Ammon's horn (tissue), 1 donor: Measurements from ENCODE around the gene STARD3NL.
"Not testable (repeated sequence)": the region's sequence is repeated elsewhere in the genome, so short reads cannot be mapped to it uniquely, and the experiment has no call there.

Source experiments
- DNase-seq: peaks from one replicate; pipeline ENCODE4 v3.0.0-alpha.2; 2016; ENCODE audit warnings: low spot score

STARD3NL gene

DNA sequence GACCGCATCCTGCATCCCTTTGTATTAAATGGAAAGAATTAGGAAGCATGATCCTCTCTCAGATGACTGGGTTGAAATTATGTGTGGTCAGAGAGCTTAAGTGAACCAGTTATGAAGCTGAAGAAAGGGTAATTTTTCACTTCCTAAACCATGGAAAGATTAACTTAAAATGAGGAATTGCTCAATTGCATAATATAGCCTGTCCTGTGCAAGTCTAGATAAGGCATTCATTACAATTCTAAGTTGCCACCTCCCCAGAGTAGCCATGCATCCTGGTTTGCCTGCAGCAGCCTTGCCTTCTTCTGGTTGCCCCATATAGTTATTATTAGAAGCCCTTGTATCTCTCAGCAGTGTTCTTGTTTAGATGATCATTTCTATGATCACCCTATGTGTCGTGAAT lies 45.3 kb downstream of the STARD3NL start:
- DNase-seq: no peak

DNA sequence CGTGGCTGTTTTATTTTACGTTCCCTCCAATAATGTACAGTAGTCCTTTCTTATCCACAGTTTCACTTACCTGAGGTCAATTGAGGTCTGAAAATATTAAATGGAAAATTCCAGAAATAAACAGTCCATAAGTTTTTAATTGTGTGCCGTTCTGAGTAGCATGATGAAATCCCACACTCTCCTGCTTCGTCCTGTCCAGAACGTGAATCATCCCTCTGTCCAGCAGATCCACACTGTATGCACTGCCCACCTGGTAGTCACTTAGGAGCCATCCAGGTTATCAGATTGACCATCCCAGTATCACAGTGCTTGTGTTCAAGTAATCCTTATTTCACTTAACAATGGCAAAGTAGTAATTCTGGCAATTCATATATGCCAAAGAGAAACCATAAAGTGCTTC lies 46.3 kb downstream of the STARD3NL start:
- no peak for DNase-seq

DNA sequence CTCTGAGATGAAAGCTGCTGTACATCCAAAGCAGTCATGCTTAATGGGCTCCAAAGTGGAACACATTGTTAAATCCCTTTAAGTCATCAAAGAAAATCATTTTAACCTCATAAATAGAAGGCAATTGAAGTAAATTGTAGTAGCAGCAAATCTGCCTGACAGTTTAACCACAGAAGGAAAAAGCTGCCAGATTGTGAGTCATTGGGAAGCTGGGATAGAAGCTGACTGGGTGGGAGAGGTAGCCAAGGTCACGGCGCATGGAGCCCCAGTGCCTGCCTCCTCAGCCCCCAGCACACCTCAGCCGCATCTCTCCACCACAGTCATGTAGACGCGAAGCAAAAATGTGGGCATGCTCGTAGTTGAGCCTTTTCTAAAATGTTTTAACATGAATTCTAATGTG lies 51.3 kb downstream of the STARD3NL start:
- DNase-seq: no peak

DNA sequence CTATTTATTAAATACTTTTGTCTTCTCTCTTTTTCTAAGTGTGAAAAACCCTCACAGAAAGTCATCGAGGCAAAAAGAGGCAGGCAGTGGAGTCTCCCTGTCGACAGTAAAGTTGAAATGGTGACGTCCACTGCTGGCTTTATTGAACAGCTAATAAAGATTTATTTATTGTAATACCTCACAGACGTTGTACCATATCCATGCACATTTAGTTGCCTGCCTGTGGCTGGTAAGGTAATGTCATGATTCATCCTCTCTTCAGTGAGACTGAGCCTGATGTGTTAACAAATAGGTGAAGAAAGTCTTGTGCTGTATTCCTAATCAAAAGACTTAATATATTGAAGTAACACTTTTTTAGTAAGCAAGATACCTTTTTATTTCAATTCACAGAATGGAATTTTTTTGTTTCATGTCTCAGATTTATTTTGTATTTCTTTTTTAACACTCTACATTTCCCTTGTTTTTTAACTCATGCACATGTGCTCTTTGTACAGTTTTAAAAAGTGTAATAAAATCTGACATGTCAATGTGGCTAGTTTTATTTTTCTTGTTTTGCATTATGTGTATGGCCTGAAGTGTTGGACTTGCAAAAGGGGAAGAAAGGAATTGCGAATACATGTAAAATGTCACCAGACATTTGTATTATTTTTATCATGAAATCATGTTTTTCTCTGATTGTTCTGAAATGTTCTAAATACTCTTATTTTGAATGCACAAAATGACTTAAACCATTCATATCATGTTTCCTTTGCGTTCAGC lies 52.0 kb downstream of the STARD3NL start:
- no peak for DNase-seq

DNA sequence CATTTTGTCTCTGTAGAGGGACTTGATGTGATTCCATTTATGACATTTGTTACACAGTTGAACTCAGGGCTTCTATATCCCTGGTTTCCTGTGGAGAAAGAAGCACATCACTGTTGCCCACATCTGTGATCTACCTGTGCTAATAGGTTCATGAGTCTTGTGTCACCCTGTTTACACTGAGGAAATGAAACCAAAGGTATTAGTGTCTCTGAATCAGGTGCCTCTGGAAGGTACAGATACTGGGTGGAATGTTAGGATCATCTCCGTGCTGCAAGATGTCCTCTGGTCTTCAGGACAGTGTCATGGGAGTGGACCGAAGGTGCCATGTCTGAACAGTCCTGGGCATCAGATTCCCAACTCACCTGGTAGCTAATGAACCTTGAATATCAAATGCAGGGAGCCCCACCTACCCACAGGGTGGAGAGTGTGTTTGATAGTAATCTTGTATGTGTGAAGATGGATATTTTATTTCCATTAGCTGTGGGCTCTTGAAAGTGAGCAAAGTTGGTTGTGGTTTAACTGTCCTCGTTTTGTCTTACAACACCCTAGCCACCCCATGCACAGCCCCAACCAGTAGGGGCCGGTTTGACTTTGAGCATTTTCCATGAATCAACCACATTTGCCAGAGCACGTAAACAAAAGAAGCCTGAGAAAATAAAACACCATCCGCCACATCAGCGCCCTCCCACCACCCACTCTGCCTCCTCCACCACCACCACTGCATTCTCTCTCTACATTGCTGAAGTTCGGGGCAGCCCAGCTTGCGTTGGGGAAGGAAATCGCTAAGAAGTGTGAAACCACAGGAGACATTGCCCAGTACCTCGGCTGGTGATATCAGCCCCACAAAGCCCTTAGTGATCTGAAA lies 54.7 kb downstream of the STARD3NL start:
- DNase-seq: no peak

DNA sequence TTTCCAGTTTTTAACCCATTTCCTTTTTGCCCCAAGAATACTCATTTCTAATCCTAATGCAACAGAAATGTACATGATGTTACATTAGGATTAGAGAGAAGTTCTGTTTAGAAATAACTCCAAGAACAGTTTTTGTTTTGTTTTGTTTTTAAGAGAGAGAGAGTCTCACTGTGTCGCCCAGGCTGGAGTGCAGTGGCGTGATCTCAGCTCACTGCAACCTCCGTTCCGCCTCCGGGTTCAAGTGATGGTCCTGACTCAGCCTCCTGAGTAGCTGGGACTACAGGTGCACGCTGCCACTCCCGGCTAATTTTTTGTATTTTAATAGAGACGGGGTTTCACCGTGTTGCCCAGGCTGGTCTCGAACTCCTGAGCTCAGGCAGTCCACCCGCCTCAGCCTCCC lies 56.7 kb downstream of the STARD3NL start:
- not testable (repeated sequence) for DNase-seq

DNA sequence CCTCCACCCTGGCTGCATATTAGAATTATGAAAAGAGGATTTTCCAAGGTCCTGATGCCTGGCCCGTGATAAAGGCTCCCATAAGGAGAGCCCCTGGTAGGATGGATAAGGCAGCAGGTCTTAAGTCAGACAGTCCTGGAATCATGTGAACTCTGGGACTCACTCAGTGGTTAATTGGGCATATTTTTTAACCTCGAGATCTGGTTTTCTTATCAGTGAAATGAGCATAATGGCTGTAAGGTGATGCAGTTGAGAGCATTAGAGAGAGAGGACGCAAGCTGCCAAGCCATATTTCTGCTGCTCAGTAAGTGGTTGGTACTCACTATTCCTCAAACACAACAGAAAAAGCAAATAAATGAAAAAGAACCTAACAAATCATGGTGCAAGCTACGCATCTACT lies 57.6 kb downstream of the STARD3NL start:
- no peak for DNase-seq

DNA sequence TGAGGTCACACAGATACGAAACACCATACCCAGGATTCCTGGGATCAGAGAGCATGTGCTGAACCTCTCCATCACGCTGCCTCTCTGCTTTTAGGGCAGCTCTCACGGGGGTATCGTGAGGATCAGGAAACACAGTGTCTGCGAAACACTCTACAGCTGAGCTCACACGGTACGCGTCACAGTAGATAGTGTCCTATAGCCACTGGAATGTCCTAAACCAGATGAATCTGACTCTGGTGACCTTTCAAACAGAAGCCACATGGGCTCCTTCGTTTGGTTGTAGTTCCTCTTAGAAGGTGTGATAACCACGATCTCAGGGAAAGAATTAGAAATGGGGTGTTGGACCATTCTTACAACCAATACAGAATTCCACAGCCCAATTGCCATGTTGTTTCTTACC lies 61.1 kb downstream of the STARD3NL start:
- DNase-seq: not testable (repeated sequence)

DNA sequence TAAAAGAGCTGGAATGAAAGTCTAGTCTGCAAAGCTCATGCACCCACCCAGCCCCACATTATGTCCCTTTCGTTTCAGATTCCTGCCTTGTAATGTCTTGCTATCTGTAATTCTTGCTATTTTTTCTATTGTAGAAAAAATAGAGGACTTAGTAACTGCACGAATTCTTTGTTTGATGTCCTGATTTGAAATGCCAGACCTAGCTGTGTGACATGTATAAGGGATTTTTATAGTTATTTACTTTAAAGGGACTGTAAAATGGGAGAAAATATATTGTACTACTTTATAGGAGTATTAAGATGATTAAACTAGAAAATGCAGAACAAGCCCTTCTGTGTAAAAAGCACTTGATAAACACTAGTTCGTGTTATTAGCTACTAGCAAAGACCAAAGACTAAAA lies 63.0 kb downstream of the STARD3NL start:
- no peak for DNase-seq

DNA sequence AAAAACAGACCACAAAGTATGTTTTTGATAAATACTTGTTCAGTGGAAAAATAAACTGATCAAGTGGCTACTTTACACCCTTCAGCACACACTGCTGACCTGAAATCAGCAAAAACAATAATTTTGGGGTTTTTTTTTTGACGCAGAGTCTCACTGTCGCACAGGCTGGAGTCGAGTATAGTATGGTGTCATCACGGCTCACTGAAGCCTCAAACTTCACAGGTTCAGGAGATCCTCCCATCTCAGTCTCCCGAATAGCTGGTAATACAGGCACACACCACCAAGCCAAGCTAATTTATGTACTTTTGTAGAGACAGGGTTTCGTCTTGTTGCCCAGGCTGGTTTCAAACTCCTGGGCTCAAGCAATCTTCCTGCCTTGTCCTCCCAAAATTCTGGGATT lies 64.8 kb downstream of the STARD3NL start:
- DNase-seq: no peak

DNA sequence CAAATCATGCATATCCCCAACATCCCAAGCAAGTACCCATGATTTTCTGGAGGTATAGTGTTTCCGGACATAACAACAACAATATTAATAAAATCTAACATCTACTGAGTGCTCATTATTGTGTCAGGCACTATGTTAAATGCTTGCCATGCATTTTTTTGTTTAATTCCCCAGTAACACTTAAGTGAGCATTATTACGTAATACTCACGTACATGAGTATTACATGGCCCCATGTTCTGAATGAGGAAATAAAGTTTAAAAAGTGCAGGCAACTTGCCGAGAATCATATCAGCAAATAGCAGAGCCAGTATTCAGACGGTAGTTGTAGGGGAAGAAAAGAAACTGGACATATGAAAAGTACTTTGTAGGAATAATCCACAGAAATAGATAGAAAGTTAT lies 65.3 kb downstream of the STARD3NL start:
- not testable (repeated sequence) for DNase-seq

DNA sequence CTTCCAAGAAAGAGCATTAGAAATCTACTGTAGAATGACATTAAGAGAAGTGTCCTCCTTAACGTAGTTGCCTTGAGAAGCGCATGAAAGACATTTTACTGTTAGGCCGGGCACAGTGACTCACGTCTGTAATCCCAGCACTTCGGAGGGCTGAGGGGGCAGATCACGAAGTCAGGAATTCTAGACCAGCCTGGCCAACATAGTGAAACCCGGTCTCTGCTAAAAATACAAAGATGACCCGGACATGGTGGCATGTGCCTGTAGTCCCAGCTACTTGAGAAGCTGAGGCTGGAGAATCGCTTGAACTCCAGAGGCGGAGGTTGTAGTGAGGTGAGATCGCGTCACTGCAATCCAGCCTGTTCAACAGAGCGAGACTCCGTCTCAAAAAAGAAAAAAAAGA lies 66.5 kb downstream of the STARD3NL start:
- no peak for DNase-seq

DNA sequence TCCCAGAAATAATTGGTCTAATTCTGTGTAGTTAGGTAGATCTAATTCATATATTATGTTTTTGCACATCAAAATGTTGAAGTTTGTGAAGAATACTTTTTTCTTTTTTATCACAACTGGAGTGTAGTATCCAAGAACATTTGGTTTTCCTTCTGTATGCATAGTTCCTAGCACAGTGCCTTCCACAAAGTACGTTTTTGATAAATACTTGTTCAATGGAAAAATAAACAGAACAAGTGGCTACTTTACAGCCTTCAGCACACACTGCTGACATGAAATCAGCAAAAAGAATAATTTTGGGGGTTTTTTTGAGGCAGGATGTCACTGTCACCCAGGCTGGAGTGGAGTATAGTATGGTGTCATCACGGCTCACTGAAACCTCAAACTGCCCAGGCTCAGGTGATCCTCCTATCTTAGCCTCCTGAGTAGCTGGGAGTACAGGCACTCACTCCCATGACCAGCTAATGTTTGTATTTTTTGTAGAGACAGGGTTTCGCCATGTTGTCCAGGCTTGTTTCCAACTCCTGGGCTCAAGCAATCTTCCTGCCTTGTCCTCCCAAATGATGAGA lies 67.4 kb downstream of the STARD3NL start:
- no peak for DNase-seq

DNA sequence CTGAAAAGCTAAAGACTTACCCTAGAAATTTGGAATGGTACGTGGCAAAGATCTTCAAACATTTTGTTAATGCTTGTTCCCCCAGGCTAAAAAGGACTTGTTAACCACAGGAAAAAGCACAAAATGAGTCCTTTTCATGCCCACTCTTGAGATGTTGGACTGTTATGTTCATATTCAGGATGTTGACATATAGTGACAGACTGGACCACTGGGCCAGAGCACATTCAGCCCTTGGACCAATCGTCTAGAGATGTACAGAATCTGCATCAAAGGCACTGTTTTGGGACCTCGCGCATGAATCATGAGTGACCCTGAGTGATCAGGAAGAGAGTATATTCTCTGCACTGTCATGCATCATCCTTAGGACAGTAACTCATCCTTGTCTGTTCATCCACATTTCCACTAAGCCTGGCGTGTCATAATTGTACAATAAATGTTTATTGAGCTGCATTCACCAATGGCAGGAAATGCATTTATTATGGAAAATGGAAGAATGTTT lies 70.1 kb downstream of the STARD3NL start:
- no peak for DNase-seq

DNA sequence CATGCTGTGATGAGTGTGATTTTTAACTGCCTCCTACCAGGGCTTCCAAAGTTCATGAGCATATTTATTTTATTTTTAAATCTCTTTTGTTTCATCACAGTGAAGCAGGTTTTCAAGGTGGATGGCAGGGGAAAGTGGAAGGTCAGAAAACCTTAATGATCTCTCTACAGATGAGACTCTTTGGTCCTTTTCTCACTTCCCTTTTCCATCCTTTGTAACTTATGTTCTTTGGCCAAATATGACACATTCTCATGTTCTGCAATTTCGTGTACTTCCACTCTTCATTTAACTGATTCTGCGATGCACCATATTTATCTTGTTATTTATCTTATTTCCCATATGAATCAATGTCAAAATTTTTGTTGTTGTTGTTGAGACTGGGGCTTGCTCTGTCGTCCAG lies 71.8 kb downstream of the STARD3NL start:
- not testable (repeated sequence) for DNase-seq

DNA sequence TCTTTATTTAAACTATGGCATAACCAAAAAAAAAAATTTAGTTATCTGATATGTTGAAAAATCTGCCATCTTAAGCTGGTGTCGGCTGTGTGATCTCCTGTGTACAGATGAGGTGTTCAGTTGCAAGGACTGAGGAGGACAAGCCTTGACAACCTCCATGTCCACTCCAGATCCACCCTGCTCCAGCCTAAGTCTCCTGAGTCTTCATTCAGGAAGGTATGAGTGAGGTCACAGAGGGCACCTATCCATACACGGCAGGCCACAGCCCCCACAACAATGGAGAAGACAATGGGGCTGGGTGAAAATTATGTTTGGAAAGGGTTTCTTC lies 79.3 kb downstream of the STARD3NL start:
- DNase-seq: no peak

DNA sequence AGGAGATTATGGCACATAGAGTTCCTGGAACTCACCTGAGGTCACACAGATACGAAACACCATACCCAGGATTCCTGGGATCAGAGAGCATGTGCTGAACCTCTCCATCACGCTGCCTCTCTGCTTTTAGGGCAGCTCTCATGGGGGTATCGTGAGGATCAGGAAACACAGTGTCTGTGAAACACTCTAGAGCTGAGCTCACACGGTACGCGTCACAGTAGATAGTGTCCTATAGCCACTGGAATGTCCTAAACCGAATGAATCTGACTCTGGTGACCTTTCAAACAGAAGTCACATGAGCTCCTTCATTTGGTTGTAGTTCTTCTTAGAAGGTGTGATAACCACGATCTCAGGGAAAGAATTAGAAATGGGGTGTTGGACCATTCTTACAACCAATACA lies 81.1 kb downstream of the STARD3NL start:
- not testable (repeated sequence) for DNase-seq

DNA sequence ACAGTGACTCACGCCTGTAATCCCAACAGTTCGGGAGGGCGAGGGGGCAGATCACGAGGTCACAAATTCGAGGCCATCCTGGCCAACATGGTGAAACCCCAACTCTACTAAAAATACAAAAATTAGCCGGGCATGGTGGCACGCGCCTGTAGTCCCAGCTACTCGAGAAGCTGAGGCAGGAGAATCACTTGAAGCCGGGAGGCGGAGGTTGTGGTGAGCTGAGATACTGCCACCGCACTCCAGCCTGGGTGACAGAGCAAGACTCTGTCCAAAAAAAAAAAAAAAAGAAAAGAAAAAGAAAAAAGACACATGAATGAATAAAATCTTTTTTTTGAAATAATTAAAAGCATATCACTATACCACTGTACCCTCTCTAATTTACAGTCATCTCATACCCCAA lies 83.6 kb downstream of the STARD3NL start:
- not testable (repeated sequence) for DNase-seq

DNA sequence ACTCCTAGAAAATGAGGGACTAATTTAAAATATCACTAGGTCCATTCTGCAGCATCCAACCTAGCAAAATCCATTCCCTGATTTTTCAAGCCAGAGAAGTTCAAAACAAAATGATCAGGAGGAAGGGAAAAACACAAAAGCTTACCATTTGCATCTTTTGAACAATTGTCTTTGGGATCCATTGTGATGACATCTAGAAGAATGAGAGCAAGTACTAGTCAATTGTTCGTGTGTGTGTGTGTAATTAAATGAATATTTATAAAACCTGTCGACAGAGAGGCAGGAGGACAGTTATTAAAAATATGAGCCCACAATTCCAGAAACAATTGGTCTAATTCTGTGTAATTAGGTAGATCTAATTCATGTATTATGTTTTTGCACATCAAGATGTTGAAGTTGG lies 84.0 kb downstream of the STARD3NL start:
- peak; percentile 5 for DNase-seq

DNA sequence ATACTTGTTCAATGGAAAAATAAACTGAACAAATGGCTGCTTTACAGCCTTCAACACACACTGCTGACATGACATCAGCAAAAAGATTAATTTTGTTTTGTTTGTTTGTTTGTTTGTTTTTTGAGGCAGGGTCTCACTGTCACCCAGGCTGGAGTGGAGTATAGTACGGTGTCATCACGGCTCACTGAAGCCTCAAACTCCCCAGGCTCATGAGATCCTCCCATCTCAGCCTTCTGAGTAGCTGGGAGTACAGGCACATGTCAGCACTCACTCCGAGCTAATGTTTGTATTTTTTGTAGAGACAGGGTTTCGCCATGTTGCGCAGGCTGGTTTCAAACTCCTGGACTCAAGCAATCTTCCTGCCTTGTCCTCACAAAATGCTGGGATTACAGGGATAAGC lies 84.5 kb downstream of the STARD3NL start:
- no peak for DNase-seq

DNA sequence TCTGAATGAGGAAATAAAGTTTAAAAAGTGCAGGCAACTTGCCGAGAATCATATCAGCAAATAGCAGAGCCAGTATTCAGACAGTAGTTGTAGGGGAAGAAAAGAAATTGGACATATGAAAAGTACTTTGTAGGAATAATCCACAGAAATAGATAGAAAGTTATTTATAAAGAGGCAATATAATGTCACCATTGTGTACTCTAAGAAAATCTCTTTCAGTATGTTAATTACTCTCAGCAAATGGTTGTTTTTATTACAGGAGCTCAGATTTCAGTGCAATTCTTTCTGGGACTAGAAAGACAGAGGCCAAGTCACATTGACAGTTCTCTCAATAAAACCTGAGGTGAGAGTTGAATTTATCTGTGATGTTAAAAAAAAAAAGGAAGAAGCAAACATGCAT lies 85.2 kb downstream of the STARD3NL start:
- DNase-seq: not testable (repeated sequence)

DNA sequence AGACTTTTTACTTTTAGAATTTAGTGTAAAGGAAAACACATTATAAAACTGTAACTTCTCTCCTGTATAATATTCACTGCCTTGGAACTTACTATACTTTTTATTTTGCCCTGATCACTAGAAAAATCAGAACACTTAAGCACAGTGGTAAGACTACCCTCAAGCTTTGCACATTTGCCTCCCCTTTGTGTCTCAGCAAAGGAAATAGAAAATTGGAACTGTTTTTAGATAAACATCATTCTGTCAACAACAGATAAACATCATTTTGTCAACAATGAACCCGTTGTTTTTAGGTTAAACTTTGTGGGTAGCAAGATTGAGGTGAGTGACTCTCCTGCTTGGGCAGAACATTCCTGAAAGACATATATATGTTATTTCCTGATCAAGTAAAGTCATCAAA lies 86.6 kb downstream of the STARD3NL start:
- not testable (repeated sequence) for DNase-seq

DNA sequence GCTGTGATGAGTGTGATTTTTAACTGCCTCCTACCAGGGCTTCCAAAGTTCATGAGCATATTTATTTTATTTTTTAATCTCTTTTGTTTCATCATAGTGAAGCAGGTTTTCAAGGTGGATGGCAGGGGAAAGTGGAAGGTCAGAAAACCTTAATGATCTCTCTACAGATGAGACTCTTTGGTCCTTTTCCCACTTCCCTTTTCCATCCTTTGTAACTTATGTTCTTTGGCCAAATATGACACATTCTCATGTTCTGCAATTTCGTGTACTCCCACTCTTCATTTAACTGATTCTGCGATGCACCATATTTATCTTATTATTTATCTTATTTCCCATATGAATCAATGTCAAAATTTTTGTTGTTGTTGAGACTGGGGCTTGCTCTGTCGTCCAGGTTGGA lies 87.9 kb downstream of the STARD3NL start:
- DNase-seq: not testable (repeated sequence)
